Neural cell (in vitro differentiated cells): Measurements from ENCODE around the gene SMIM38. TPM values are rescaled to one million over a fixed set of nuclear protein-coding genes. Genes with fewer than 3 reads are reported as not detected.

Experiments used
- H2AFZ ChIP-seq: fragments of 200-600, 300-800 bp; sonication (generic), shearing (Covaris generic); 2 replicates; pipeline ENCODE4 v1.6.0; 2014; ENCODE audit warnings: low read depth, mild to moderate bottlenecking, antibody characterized with exemption, low read length, moderate library complexity
- H3F3A ChIP-seq: fragments of 200-600 bp; shearing (Covaris generic); 2 replicates; pipeline ENCODE4 v1.6.1; 2016; ENCODE audit warnings: mild to moderate bottlenecking, moderate library complexity, mixed read lengths, antibody characterized with exemption, low read length; ENCODE audit not compliant: insufficient read depth, poor library complexity, severe bottlenecking
- H3K27ac ChIP-seq: fragments of 200-600, 300-800 bp; sonication (generic), shearing (Covaris generic); 2 replicates; pipeline ENCODE4 v1.5.1; 2014; ENCODE audit warnings: mild to moderate bottlenecking, low read length, moderate library complexity
- H3K27me3 ChIP-seq: fragments of 300-800, 200-600 bp; sonication (generic), shearing (Covaris generic); 2 replicates; pipeline ENCODE4 v1.6.0; 2014; ENCODE audit warnings: mild to moderate bottlenecking, low read depth, low read length, moderate library complexity; ENCODE audit not compliant: insufficient read depth
- H3K36me3 ChIP-seq: fragments of 300-800, 200-600 bp; sonication (generic), shearing (Covaris generic); 2 replicates; pipeline ENCODE4 v1.5.1; 2014; ENCODE audit warnings: mild to moderate bottlenecking, antibody characterized with exemption, low read length, moderate library complexity; ENCODE audit not compliant: insufficient read depth
- H3K4me2 ChIP-seq: fragments of 300-800, 200-600 bp; sonication (generic), shearing (Covaris generic); 2 replicates; pipeline ENCODE4 v1.6.0; 2014; ENCODE audit warnings: mild to moderate bottlenecking, low read length
- H3K4me3 ChIP-seq: fragments of 300-800, 200-600 bp; sonication (generic), shearing (Covaris generic); 2 replicates; pipeline ENCODE4 v1.5.1; 2014; ENCODE audit warnings: mild to moderate bottlenecking, low read length, moderate library complexity
- H3K79me2 ChIP-seq: fragments of 200-600 bp; shearing (Covaris generic); replicated peaks from 2 replicates; pipeline ENCODE4 v1.6.0; 2014; ENCODE audit warnings: mild to moderate bottlenecking, low read length, moderate library complexity; ENCODE audit not compliant: insufficient read depth
- H3K9ac ChIP-seq: fragments of 300-800, 200-600 bp; sonication (generic), shearing (Covaris generic); 2 replicates; pipeline ENCODE4 v1.6.1; 2016; ENCODE audit warnings: mild to moderate bottlenecking, low read length, mixed read lengths
- H3K9me2 ChIP-seq: fragments of 200-600 bp; shearing (Covaris generic); 2 replicates; pipeline ENCODE4 v1.6.1; 2016; ENCODE audit warnings: mild to moderate bottlenecking, low read length, mixed read lengths; ENCODE audit not compliant: insufficient read depth
- H3K9me3 ChIP-seq: fragments of 200-600, 300-800 bp; sonication (generic), shearing (Covaris generic); 2 replicates; pipeline ENCODE4 v1.6.1; 2016; ENCODE audit warnings: mild to moderate bottlenecking, mixed run types, low read length, moderate library complexity, mixed read lengths
- H4K20me1 ChIP-seq: fragments of 200-600 bp; shearing (Covaris generic); 2 replicates; pipeline ENCODE4 v1.6.1; 2016; ENCODE audit warnings: mild to moderate bottlenecking, mixed run types; ENCODE audit not compliant: insufficient read depth
- EP300 ChIP-seq: fragments of 450-650 bp; conservative IDR thresholded peaks from 2 replicates; pipeline ENCODE4 v1.6.1; 2014; ENCODE audit warnings: antibody characterized with exemption, mild to moderate bottlenecking, moderate library complexity; ENCODE audit not compliant: poor library complexity, severe bottlenecking
- EZH2 ChIP-seq: fragments of 200-600, 300-800 bp; shearing (Covaris generic), sonication (generic); IDR thresholded peaks from 2 replicates; pipeline ENCODE4 v1.6.1; 2014; ENCODE audit warnings: antibody characterized with exemption, low read length, borderline replicate concordance, mild to moderate bottlenecking; ENCODE audit not compliant: insufficient read depth, poor library complexity, severe bottlenecking
- MXI1 ChIP-seq: fragments of 450-650 bp; conservative IDR thresholded peaks from 2 replicates; pipeline ENCODE4 v1.6.1; 2014; ENCODE audit warnings: antibody characterized with exemption, mild to moderate bottlenecking; ENCODE audit not compliant: poor library complexity, severe bottlenecking
- POLR2AphosphoS5 ChIP-seq: IDR thresholded peaks from 2 replicates; pipeline ENCODE4 v1.6.1; 2012
- RAD21 ChIP-seq: fragments of 450-650 bp; conservative IDR thresholded peaks from 2 replicates; pipeline ENCODE4 v1.6.1; 2014; ENCODE audit warnings: antibody characterized with exemption, mild to moderate bottlenecking, moderate library complexity
- SMC3 ChIP-seq: fragments of 450-650 bp; conservative IDR thresholded peaks from 2 replicates; pipeline ENCODE4 v1.6.1; 2014; ENCODE audit warnings: antibody characterized with exemption, mild to moderate bottlenecking, moderate library complexity; ENCODE audit not compliant: poor library complexity
- TAF1 ChIP-seq: IDR thresholded peaks from 2 replicates; pipeline ENCODE4 v1.6.1; 2012; ENCODE audit warnings: low read depth
- polyA plus RNA-seq: library from polyadenylated mRNA; depleted of rRNA; stranded (reverse); fragments of >200 nt; gene quantifications from 2 replicates; pipeline ENCODE4 v1.2.3, GENCODE V29; 2014
- TF ChIP-seq, protein P1 (sequence below): IDR thresholded peaks from 2 replicates; pipeline ENCODE4 v1.6.1; 2012; ENCODE audit warnings: borderline replicate concordance
- TF ChIP-seq, protein P2 (sequence below): fragments of 450-650 bp; IDR thresholded peaks from 2 replicates; pipeline ENCODE4 v1.5.1; 2014; ENCODE audit warnings: antibody characterized with exemption, mild to moderate bottlenecking, moderate library complexity; ENCODE audit not compliant: poor library complexity, severe bottlenecking

SMIM38 gene
- polyA plus RNA-seq, 1 donor from 2014 or later = 1.9 TPM

DNA sequence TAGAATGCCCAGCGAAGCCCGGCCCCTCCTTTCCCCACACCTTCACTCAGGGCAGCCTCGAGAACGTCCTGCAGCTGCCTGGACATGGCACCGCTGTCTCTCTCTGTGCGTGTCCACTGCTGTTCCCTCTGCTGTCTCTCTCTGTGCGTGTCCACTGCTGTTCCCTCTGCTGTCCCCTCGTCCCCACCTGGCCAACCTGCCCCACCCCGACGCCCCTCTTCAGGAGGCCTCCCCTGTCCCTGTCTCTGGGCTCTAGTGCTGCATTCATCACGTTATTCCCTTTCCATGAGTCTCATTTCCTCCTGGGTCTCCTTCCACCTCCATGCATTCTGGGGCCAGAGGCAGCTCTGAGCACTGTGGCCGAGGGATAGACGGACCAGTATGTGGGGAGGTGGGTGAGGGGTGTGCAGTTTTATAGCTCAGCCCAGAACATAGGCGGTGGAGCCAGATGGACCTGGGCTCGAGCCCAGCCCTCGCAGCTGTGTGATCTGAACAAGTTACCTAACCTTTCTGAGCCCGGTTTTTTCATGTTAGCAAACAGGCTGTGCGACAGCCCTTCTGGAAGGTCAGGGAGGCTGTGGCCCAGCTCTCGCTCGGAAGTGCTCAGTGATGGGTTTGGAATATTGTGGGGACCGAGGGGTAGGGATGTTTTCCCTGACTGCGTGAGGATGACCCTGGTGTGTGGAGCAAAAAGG is 41.9 kb upstream of the SMIM38 start:
- H4K20me1 ChIP-seq = no peaks in the 10 kb centered on the region
- no peaks in the 10 kb centered on the region for H3K79me2 ChIP-seq
- H3K27ac ChIP-seq = no peak overlapping the region
- no peaks in the 10 kb centered on the region for H3K9me2 ChIP-seq
- H2AFZ ChIP-seq = no peak overlapping the region
- no peak overlapping the region for H3K4me2 ChIP-seq
- no peaks in the 10 kb centered on the region for H3K9me3 ChIP-seq
- no peaks in the 10 kb centered on the region for H3K36me3 ChIP-seq
- no peak overlapping the region for H3K4me3 ChIP-seq
- H3K9ac ChIP-seq = no peak overlapping the region
- H3F3A ChIP-seq = no peaks in the 10 kb centered on the region
- no peak for TF ChIP-seq MXI1
- TF ChIP-seq, protein P1, sequence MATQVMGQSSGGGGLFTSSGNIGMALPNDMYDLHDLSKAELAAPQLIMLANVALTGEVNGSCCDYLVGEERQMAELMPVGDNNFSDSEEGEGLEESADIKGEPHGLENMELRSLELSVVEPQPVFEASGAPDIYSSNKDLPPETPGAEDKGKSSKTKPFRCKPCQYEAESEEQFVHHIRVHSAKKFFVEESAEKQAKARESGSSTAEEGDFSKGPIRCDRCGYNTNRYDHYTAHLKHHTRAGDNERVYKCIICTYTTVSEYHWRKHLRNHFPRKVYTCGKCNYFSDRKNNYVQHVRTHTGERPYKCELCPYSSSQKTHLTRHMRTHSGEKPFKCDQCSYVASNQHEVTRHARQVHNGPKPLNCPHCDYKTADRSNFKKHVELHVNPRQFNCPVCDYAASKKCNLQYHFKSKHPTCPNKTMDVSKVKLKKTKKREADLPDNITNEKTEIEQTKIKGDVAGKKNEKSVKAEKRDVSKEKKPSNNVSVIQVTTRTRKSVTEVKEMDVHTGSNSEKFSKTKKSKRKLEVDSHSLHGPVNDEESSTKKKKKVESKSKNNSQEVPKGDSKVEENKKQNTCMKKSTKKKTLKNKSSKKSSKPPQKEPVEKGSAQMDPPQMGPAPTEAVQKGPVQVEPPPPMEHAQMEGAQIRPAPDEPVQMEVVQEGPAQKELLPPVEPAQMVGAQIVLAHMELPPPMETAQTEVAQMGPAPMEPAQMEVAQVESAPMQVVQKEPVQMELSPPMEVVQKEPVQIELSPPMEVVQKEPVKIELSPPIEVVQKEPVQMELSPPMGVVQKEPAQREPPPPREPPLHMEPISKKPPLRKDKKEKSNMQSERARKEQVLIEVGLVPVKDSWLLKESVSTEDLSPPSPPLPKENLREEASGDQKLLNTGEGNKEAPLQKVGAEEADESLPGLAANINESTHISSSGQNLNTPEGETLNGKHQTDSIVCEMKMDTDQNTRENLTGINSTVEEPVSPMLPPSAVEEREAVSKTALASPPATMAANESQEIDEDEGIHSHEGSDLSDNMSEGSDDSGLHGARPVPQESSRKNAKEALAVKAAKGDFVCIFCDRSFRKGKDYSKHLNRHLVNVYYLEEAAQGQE = no peak
- no peaks in the 10 kb centered on the region for H3K27me3 ChIP-seq

DNA sequence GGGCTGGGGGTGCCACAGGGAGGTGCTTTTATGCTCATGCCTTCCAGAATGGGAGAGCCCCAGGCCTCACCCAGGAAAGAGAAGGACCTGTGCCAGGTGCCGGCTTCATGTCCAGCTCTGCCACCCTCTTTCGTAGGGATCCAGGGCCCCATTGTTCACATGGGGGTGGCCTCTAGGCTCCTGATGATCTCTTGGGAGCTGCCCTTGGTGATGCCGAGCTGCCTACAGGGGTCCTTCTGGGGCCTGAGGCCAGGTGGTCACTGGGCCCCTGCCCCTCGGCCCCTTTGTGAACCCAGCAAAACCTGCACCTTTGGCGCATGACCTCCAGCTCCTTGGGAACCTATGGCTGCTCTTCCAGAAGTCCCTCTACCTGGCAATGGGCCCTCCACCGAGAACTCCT is 41.4 kb upstream of the SMIM38 start:
- no peaks in the 10 kb centered on the region for H3K27me3 ChIP-seq
- no peaks in the 10 kb centered on the region for H4K20me1 ChIP-seq
- H3K9me3 ChIP-seq = no peaks in the 10 kb centered on the region
- H2AFZ ChIP-seq = no peak overlapping the region
- no peaks in the 10 kb centered on the region for H3K36me3 ChIP-seq
- H3K4me3 ChIP-seq = no peak overlapping the region
- H3K27ac ChIP-seq = no peak overlapping the region
- no peaks in the 10 kb centered on the region for H3K79me2 ChIP-seq
- no peak overlapping the region for H3K9ac ChIP-seq
- TF ChIP-seq POLR2AphosphoS5 (no peak), RAD21 (no peak)
- H3K4me2 ChIP-seq = no peak overlapping the region
- no peaks in the 10 kb centered on the region for H3K9me2 ChIP-seq
- H3F3A ChIP-seq = no peaks in the 10 kb centered on the region

DNA sequence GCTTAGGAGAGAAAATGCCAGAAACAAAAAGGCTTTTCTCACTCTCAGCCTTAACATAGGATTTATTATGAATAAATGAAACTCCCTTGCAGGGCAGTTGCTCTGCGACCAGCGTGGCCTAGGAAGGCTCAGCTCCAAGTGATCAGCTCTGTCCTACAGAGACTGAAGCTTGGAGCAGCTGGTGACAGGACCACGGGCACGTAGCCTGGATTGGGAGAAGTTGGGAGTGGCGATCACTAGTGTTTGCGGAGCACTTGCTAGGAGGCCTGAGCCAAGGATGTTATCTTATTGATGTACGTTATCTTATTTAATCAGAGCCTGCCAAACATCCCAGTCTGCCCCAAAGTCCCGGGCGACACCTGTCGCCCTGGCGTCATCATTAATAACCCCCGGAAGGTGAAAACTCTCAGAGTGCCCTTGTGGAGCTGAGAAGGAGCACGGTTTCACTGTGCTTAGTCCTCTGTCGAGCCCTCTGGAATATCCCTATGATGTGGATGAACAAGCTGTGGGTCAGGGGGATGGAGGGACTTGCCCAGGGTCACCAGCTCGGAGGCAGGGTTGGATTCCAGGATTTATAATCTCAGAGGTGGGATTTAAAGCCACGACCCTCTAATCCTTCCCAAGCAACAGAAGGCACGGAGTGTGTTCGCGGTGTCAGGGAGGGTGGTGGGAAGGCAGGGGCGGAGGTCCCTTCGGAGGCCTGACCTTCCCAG is 40.8 kb upstream of the SMIM38 start:
- Histone ChIP-seq H4K20me1 (no peaks in the 10 kb centered on the region), H3K9ac (no peak overlapping the region), H3K4me3 (no peak overlapping the region), H3K9me2 (no peaks in the 10 kb centered on the region), H3K36me3 (no peaks in the 10 kb centered on the region), H3K4me2 (no peak overlapping the region), H2AFZ (no peak overlapping the region), H3K27me3 (no peaks in the 10 kb centered on the region), H3F3A (no peaks in the 10 kb centered on the region), H3K9me3 (no peaks in the 10 kb centered on the region), H3K27ac (no peak overlapping the region), H3K79me2 (no peaks in the 10 kb centered on the region)
- TF ChIP-seq RAD21 = no peak
- TF ChIP-seq SMC3 = no peak
- TF ChIP-seq, protein P1 = no peak
- TF ChIP-seq POLR2AphosphoS5 = no peak
- no peak for TF ChIP-seq EP300
- TF ChIP-seq, protein P2, sequence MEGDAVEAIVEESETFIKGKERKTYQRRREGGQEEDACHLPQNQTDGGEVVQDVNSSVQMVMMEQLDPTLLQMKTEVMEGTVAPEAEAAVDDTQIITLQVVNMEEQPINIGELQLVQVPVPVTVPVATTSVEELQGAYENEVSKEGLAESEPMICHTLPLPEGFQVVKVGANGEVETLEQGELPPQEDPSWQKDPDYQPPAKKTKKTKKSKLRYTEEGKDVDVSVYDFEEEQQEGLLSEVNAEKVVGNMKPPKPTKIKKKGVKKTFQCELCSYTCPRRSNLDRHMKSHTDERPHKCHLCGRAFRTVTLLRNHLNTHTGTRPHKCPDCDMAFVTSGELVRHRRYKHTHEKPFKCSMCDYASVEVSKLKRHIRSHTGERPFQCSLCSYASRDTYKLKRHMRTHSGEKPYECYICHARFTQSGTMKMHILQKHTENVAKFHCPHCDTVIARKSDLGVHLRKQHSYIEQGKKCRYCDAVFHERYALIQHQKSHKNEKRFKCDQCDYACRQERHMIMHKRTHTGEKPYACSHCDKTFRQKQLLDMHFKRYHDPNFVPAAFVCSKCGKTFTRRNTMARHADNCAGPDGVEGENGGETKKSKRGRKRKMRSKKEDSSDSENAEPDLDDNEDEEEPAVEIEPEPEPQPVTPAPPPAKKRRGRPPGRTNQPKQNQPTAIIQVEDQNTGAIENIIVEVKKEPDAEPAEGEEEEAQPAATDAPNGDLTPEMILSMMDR = no peak
- TF ChIP-seq TAF1 = no peak
- TF ChIP-seq EZH2 = no peak
- no peak for TF ChIP-seq MXI1
